Measurements from ENCODE around the gene RNF40.

- no peak for TF ChIP-seq CTCF (IDR thresholded peaks at IDR 0.05)
- no peak for TF ChIP-seq POLR2A (IDR thresholded peaks at IDR 0.05)
These were observed 42.0 kb upstream of the RNF40 start for GRCh38 chr16:30720086-30720485.
